HG03442 (cell line): ENCODE data around the gene ITPKB.
"Not testable (repeated sequence)": the region's sequence is repeated elsewhere in the genome, so short reads cannot be mapped to it uniquely, and the experiment has no call there.

ENCODE experiments used
- ATAC-seq: cut with Tn5 transposase; IDR thresholded peaks from one replicate; pipeline ENCODE4 v1.9.1; 2021; ENCODE audit warnings: mild to moderate bottlenecking, moderate library complexity; ENCODE audit not compliant: unreplicated experiment

Gene ITPKB

DNA sequence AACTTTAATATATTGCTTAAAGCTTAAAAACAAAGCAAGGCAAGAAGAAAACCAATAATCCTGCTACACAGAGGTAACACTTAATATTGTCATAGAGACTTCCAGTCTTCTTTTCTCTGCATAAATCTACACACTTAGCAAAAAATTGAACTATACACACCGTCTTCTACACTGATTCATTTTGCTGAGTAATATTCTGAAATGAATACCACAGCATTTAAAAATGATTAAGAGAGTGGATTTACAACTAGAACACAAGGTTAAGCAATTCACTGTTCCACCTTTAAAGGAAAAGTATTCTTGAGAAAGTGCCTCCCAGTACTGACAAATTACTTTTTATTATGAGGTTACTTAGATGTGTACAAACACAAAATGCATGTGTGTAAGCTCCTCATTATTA is 22.2 kb upstream of the ITPKB start:
- no peak for ATAC-seq

DNA sequence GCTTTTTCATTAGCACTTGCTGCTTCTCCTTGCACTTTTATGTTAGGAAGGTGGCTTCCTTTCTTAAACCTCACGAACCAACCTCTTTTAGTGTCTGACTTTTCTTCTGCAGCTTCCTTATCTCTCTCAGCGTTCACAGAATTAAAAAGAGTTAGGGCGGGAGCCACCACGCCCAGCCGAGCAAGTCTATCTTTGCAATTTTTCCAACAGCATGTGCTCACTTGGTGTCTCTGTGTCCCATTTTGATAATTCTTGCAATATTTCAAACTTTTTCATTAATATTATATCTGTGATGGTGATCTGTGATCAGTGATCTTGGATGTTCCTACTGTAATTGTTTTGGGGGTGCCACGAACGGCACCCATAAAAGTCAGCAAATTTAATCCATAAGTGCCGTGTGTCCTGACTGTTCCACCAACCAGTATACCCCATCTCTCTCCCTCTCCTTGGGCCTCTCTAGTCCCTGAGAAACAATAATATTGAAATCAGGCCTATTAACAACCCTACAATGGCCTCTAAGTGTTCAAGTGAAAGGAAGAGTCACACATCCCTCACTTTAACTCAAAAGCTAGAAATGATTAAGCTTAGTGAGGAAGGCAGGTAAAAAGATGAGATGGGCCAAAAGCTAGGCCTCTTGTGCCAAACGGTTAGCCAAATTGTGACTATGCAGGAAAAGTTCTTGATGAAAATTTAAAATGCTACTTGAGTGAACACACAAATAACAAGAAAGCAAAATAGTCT is 15.9 kb upstream of the ITPKB start:
- ATAC-seq = no peak

- no peak for ATAC-seq
Measured at GRCh38 chr1:226754097-226754496, 15.0 kb upstream of the ITPKB start.

GRCh38 chr1:226751703-226752102 is 12.6 kb upstream of the ITPKB start:
- no peak for ATAC-seq

- no peak for ATAC-seq
Measured at GRCh38 chr1:226751214-226751613, 12.1 kb upstream of the ITPKB start.

- ATAC-seq = no peak
Measured at GRCh38 chr1:226749467-226749866, 10.4 kb upstream of the ITPKB start.

DNA sequence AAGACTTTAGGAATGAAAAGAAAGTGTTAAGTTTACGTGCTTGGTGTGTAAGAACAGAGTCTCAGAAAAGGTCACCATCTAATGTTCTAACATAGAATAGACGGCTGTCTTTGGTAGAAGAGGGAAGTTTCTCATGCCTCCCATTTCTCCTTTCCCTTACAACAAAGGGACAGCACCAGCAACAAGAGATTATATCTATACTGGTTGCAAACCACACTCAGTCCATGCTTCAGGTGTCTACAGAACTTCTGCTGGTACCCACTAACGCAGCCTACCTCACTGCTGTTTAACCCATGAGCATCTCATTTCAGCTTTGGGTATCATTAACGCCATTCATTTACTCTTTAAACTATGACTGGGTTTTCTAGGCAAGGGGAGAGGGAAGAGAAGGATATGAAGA is 9.2 kb upstream of the ITPKB start:
- ATAC-seq = no peak

GRCh38 chr1:226747519-226748263 is 8.6 kb upstream of the ITPKB start:
- ATAC-seq = not testable (repeated sequence)

DNA sequence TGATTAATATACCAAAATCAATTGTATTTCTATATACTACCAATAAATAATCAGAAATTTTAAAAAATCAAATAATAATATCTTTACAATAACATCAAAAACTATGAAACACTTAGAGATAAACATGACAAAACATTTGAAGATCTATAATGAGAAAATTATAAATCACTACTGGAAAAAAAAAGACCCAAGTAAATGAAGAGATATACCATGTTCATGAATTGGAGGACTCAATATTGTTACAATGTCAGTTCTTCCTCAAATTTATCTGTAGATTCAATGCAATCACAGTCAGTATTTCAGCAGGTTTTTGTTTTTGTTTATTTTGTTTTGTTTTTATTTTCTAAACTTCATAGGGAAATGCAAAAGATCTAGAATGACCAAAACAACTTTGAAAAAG is 4.2 kb upstream of the ITPKB start:
- no peak for ATAC-seq

- no peak for ATAC-seq
Measured at GRCh38 chr1:226741009-226741408, 1.9 kb upstream of the ITPKB start.

GRCh38 chr1:226739696-226740065 is 599 bp upstream of the ITPKB start:
- no peak for ATAC-seq

- ATAC-seq = no peak
Measured at GRCh38 chr1:226738421-226738994, 574 bp downstream of the ITPKB start.

- peak; percentile 13 for ATAC-seq
Measured at GRCh38 chr1:226737819-226738420, 1.2 kb downstream of the ITPKB start.

DNA sequence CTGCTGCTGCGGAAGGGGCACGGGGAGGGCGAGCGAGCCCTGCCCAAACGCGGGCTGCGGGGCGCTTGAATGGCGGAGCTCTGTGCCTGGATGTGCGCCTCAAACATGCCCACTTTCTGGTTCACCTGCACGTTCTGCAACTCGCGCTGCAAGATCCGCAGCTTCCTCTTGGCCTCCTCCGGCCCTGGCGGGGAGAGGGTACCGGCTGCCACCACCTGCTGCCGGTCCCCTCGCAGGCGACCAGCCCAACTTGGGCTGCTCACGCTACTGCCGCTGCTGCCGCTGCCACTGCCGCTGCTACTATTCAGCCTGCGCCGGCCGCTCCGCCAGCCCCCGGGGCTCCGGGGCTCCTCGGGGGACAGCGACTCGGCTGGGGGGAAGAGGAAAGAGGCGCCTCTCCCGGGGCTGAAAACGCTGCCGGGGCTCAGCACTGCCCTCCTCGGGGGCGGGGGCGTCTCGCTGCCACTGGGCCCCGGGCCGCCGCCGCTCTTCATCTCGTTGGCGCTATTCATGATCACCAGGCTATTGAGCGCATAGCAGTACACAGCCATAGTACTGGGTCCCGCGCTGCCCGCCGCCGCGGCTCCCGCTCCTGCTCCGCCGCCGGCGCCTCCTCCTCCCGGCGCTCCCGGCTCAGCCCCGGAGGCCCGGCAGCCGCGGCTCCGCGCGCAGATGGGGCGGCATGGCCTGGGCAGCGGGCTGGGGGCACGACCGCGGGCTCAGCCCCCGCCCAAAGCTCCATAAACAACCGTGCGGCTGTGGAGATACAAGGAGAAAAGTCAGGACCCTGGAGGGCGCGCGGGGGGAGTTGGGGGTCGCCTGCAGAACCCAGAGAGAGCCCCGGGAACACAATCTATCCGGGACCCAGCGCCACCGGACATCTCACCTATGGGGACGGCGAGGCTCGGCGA is 1.9 kb downstream of the ITPKB start:
- peak; percentile 39 for ATAC-seq

DNA sequence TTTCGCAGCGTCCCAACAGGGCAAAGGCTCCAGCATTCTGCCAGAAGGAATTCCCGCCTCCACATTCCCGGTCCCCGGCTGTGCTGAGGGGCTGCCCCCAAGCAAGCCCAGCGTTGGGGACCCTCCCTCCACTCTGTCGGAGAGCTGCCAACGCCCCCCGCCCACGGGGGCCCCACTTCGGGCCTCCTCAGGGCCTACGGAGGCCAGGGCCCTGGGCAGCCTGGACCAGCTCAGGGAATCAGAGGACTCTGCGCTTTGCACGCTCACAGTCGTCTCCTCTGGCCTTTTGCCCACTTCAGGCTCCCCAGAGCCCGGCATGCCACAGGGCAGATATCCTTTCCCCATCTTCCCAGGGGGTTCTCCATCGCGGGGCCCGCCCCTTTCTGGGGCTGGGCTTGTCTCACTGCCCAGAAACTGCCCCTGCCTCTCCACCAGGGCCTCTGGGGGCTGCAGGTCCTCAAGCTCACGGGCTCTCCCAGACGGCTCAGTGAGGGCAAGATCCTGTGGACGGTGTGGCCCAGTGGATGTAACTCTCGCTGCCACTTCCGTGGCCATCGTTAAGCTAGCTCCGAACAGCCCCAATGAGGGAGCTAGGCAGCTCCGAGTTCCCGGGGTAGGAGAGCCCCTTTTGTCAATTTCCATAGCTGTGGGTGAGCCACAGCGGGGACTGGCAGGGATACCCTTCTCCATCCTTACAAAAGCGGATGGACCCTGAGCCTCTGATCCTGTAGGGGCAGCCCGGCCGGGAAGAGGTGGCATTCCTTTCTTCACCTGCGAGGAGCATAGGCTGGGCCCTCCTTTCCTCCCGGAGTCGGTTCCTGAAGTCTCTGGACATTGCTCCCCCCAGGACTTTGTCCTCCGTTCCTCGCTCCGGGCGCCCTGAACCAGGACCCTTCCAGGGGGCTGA is 2.8 kb downstream of the ITPKB start:
- no peak for ATAC-seq

DNA sequence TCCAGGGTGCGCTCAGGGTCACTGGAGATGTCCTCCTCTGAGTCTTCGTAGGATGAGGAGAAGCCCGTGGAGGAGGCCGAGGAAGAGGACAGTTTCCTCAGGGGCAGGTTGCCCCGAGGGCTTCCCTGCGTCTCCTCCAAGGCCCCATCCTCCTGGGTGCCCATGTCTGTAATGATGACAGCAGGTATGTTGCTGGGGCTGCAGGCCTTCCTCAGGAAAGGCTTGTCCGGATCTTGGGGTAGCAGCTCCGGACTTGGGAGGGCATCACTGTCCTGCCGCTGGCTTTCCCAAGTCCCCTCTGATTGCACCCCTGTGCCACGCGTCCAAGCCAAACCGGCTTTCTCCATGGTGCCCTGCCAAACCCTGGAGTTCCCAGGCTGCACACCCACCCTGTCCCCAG is 3.5 kb downstream of the ITPKB start:
- no peak for ATAC-seq

GRCh38 chr1:226734611-226735153 is 4.4 kb downstream of the ITPKB start:
- no peak for ATAC-seq

GRCh38 chr1:226733876-226734275 is 5.2 kb downstream of the ITPKB start:
- ATAC-seq = no peak

DNA sequence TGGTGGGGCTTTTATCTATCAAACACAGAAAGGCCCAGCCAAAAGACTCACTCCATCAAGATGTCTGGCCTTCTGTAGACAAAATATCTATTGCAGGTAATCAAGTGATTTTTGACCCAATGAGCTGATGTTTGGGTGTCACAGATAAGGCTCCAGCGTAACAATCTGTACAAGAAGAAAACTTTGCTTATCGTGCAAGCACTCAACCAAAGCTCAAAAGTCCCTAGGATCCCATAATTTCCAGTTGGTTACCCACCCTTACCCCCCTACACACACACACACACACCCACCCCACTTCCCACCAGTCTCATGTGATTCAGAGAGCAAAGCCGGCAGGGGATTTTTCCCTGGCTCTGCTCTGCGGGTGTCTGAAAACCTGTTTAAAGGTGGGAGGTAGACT is 5.8 kb downstream of the ITPKB start:
- no peak for ATAC-seq
